IMR-90 (cell line): ENCODE results near the gene ITGB2. TPM values are rescaled to one million over a fixed set of nuclear protein-coding genes. Genes with fewer than 3 reads are reported as not detected.

Experiments
- polyA plus RNA-seq, 3 experiments: library from polyadenylated mRNA; depleted of rRNA; stranded (reverse); fragments of >200 nt; gene quantifications; 2 replicates each; pipeline ENCODE4 v1.2.3, GENCODE V29; 2012; ENCODE audit warnings: low replicate concordance in 1 of 3
- total RNA-seq: library from RNA; depleted of rRNA; stranded (reverse); fragments of >200 nt; gene quantifications from 2 replicates; pipeline ENCODE4 v1.2.3, GENCODE V29; 2012
- TF ChIP-seq, protein P1 (sequence below): conservative IDR thresholded peaks from 2 replicates; pipeline ENCODE4 v1.5.1; 2012; ENCODE audit warnings: mild to moderate bottlenecking, low read depth, low read length, improper control_type of control experiment

ITGB2 gene
- total and polyA plus RNA-seq, 2 of the 4 experiments (the other 2 are of a cell fraction): 0.14 TPM; not detected in 1

DNA sequence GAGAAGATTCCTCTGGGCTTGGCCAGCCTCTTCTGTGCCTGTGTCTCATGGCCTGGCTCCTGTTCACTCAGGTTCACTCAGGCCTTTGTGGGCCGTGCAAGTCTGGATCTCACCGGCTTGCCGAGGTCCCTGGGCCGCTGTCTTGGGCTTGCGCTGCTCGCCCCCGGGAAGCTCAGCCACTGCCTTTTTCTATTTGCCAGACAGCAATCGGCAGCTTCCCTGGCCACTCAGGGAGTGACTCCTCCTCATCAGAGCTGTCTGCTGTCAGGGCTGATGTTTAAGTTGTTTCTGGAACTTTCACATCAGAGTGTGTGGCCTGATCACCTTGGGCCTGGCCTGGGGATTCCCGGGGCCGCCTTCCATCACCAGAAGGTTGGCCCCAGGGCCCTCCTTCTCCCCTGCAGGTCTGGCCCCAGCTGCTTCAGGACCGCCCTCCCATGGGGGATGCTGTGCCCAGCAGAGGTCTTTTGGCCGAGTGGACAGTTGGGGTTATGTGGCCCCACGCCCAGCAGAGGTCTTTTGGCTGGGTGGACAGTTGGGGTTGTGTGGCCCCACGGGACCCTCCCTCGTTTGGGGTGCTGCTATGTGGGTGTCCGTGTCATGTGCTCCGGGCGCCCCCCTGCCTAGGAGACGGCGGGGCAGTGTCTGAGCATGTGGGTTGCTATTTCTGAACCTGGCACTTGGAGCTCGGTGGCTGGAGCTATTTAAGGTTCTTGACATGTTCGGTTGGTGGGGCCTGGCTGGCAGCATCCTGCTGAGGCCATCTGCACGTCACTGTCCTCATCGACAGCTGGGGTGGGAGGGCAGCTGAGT, 31.6 kb upstream of the ITGB2 start (continued):
- TF ChIP-seq, protein P1, sequence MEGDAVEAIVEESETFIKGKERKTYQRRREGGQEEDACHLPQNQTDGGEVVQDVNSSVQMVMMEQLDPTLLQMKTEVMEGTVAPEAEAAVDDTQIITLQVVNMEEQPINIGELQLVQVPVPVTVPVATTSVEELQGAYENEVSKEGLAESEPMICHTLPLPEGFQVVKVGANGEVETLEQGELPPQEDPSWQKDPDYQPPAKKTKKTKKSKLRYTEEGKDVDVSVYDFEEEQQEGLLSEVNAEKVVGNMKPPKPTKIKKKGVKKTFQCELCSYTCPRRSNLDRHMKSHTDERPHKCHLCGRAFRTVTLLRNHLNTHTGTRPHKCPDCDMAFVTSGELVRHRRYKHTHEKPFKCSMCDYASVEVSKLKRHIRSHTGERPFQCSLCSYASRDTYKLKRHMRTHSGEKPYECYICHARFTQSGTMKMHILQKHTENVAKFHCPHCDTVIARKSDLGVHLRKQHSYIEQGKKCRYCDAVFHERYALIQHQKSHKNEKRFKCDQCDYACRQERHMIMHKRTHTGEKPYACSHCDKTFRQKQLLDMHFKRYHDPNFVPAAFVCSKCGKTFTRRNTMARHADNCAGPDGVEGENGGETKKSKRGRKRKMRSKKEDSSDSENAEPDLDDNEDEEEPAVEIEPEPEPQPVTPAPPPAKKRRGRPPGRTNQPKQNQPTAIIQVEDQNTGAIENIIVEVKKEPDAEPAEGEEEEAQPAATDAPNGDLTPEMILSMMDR: no peak
